GM21576 (cell line): ENCODE results near the gene GNAT1.
"Not testable (repeated sequence)": the region's sequence is repeated elsewhere in the genome, so short reads cannot be mapped to it uniquely, and the experiment has no call there.

Source experiments
- ATAC-seq: cut with Tn5 transposase; IDR thresholded peaks from one replicate; pipeline ENCODE4 v1.9.1; 2021; ENCODE audit warnings: mild to moderate bottlenecking, moderate library complexity; ENCODE audit not compliant: unreplicated experiment

Gene GNAT1

GRCh38 chr3:50201573-50202315, 10.3 kb downstream of the GNAT1 start:
- ATAC-seq = no peak

- no peak for ATAC-seq
Measured at GRCh38 chr3:50202353-50203112, 11.1 kb downstream of the GNAT1 start.

- no peak for ATAC-seq
Measured at GRCh38 chr3:50203113-50203808, 11.9 kb downstream of the GNAT1 start.

- no peak for ATAC-seq
Measured at GRCh38 chr3:50203809-50204803, 12.7 kb downstream of the GNAT1 start.

GRCh38 chr3:50204804-50205412, 13.5 kb downstream of the GNAT1 start, which contains the start of gene SLC38A3:
Gene SLC38A3 (plus strand): TSS chr3:50205271. CDS start chr3:50214200, 8,929 bp downstream.
- no peak for ATAC-seq

- no peak for ATAC-seq
Measured at GRCh38 chr3:50205413-50206276, 14.2 kb downstream of the GNAT1 start.

GRCh38 chr3:50207359-50208042, 16.1 kb downstream of the GNAT1 start:
- no peak for ATAC-seq

GRCh38 chr3:50208677-50209344, 17.4 kb downstream of the GNAT1 start:
- no peak for ATAC-seq

- no peak for ATAC-seq
Measured at GRCh38 chr3:50210176-50210509, 18.7 kb downstream of the GNAT1 start.

- ATAC-seq = no peak
Measured at GRCh38 chr3:50210510-50211367, 19.3 kb downstream of the GNAT1 start.

- not testable (repeated sequence) for ATAC-seq
Measured at GRCh38 chr3:50211368-50211717, 19.9 kb downstream of the GNAT1 start.

GRCh38 chr3:50211930-50212329, 20.5 kb downstream of the GNAT1 start:
- ATAC-seq = no peak

GRCh38 chr3:50212502-50212901, 21.1 kb downstream of the GNAT1 start:
- no peak for ATAC-seq

GRCh38 chr3:50212971-50213370, 21.6 kb downstream of the GNAT1 start:
- no peak for ATAC-seq

GRCh38 chr3:50213373-50213772, 22.0 kb downstream of the GNAT1 start:
- no peak for ATAC-seq

- ATAC-seq = no peak
Measured at GRCh38 chr3:50214824-50215223, 23.4 kb downstream of the GNAT1 start.

GRCh38 chr3:50215529-50215928, 24.1 kb downstream of the GNAT1 start:
- ATAC-seq = no peak
